MCF 10A (cell line): ENCODE measurements around the gene JOSD2. TPM values are rescaled to one million over a fixed set of nuclear protein-coding genes. Genes with fewer than 3 reads are reported as not detected.

Experiments
- BruUV-seq: library from RNA; stranded (reverse); fragments of 400-500 nt; replicated peaks from 2 replicates; lab custom pipeline; 2021; lab: Mats Ljungman, UMichigan
- CTCF ChIA-PET: fragments of 300-600 bp; sonication (Branson Sonifier 250); formaldehyde crosslinking; extraction: SDS; loops from one replicate; lab custom pipeline; 2021; ENCODE audit warnings: antibody characterized with exemption, inconsistent platforms; lab: Yijun Ruan, JAX
- POLR2A ChIA-PET: fragments of 300-600, 350-650 bp; sonication (Branson Sonifier 250); formaldehyde crosslinking; extraction: SDS; loops from one replicate; lab custom pipeline; 2020; ENCODE audit warnings: antibody characterized with exemption, inconsistent platforms; lab: Yijun Ruan, JAX
- DNase-seq: peaks from one replicate; pipeline ENCODE4 v3.0.0-alpha.2; 2018; ENCODE audit not compliant: unreplicated experiment
- H3K27ac Mint-ChIP-seq: one replicate; pipeline ENCODE4 v1.8.0; 2022; ENCODE audit warnings: mild to moderate bottlenecking, low read depth, mixed read lengths; ENCODE audit not compliant: unreplicated experiment
- H3K27me3 Mint-ChIP-seq: one replicate; pipeline ENCODE4 v1.8.0; 2022; ENCODE audit warnings: mixed read lengths; ENCODE audit not compliant: insufficient read depth, unreplicated experiment
- H3K36me3 Mint-ChIP-seq: one replicate; pipeline ENCODE4 v1.8.0; 2022; ENCODE audit warnings: mild to moderate bottlenecking, moderate library complexity, mixed read lengths; ENCODE audit not compliant: insufficient read depth, unreplicated experiment
- H3K4me1 Mint-ChIP-seq: one replicate; pipeline ENCODE4 v1.8.0; 2022; ENCODE audit warnings: mixed read lengths; ENCODE audit not compliant: insufficient read depth, unreplicated experiment
- H3K4me3 Mint-ChIP-seq: one replicate; pipeline ENCODE4 v1.8.0; 2022; ENCODE audit warnings: mild to moderate bottlenecking, moderate library complexity, mixed read lengths; ENCODE audit not compliant: unreplicated experiment
- H3K9me3 Mint-ChIP-seq: one replicate; pipeline ENCODE4 v1.8.0; 2022; ENCODE audit warnings: mixed read lengths; ENCODE audit not compliant: unreplicated experiment
- intact Hi-C: fragments of 100-400 bp; cut with micrococcal nuclease; formaldehyde crosslinking; loops from 2 replicates; pipeline ENCODE4 v1.14.1; 2022
- total RNA-seq: library from RNA; stranded (reverse); gene quantifications from 2 replicates; pipeline ENCODE4 v1.2.3, GENCODE V29; 2022
- TF ChIP-seq, protein P1 (sequence below): fragments of 200-600 bp; IDR thresholded peaks from one replicate; pipeline ENCODE4 v1.8.0; 2022; ENCODE audit warnings: antibody characterized with exemption, mild to moderate bottlenecking; ENCODE audit not compliant: unreplicated experiment

The JOSD2 gene
- total RNA-seq, 1 experiment from 2014 or later = 65.8 TPM

DNA sequence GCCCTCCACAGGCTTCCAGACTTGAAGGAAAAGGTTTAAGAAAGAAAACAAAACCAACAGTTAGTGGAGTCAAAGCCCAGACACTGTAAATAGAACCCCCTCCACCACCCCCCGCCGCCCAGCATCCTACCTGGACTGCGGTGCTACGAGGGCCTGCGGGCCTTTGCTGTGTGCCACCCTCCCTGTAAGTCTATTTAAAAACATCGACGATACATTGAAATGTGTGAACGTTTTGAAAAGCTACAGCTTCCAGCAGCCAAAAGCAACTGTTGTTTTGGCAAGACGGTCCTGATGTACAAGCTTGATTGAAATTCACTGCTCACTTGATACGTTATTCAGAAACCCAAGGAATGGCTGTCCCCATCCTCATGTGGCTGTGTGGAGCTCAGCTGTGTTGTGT, 28.1 kb downstream of the JOSD2 start:
- Mint-ChIP-seq H3K27me3 (peaks cover 8% of the 10 kb centered on the region), H3K27ac (no peak overlapping the region), H3K36me3 (peaks cover 34% of the 10 kb centered on the region), H3K9me3 (no peaks in the 10 kb centered on the region), H3K4me3 (no peak overlapping the region), H3K4me1 (no peaks in the 10 kb centered on the region)
- no peak for DNase-seq
- ChIA-PET POLR2A (no interaction called here), CTCF (interaction anchor here (0.6 kb wide), 1 partner anchor 117 kb away, joined by 3 read pairs; no protein-coding TSS in a partner anchor)
- TSS peak; percentile 63 for BruUV-seq
- intact Hi-C loops = no loop called here
- TF ChIP-seq, protein P1, sequence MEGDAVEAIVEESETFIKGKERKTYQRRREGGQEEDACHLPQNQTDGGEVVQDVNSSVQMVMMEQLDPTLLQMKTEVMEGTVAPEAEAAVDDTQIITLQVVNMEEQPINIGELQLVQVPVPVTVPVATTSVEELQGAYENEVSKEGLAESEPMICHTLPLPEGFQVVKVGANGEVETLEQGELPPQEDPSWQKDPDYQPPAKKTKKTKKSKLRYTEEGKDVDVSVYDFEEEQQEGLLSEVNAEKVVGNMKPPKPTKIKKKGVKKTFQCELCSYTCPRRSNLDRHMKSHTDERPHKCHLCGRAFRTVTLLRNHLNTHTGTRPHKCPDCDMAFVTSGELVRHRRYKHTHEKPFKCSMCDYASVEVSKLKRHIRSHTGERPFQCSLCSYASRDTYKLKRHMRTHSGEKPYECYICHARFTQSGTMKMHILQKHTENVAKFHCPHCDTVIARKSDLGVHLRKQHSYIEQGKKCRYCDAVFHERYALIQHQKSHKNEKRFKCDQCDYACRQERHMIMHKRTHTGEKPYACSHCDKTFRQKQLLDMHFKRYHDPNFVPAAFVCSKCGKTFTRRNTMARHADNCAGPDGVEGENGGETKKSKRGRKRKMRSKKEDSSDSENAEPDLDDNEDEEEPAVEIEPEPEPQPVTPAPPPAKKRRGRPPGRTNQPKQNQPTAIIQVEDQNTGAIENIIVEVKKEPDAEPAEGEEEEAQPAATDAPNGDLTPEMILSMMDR = no peak

DNA sequence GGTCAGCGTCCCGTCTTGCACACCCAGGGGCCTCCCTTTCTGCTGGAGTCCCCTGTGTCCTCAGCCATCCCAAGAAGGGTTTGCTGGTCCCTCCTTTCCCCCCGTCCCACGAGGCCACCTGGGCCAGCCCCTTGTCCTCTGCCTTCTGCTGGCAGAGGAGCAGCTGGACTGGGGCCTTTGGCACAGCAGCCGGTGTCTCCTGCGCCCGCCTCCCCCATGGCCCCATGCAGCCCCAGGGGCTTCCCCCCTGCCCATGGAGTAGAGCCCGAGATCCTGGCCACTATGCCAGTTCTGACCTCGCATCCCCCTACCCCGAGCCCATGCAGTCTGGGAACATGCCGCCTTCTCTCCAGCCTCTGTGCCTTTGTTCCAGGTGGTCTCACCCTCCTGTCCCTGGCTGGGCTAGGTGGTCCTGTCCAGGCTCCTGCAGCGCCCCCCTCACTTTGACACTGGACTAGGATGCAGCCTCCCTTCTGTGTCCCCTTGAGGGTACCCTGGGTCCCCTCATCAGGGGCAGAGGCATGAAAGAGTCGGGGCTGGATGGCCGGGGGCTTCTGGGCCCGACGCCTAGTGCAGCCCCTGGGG, 28.6 kb downstream of the JOSD2 start:
- TF ChIP-seq, protein P1 = no peak
- ChIA-PET CTCF (no interaction called here), POLR2A (no interaction called here)
- no peak overlapping the region for H3K4me3 Mint-ChIP-seq
- peaks cover 4% of the 10 kb centered on the region for H3K4me1 Mint-ChIP-seq
- peaks cover 34% of the 10 kb centered on the region for H3K36me3 Mint-ChIP-seq
- no TSS peak for BruUV-seq
- H3K9me3 Mint-ChIP-seq = no peaks in the 10 kb centered on the region
- no peak overlapping the region for H3K27ac Mint-ChIP-seq
- no peak for DNase-seq
- peaks cover 3% of the 10 kb centered on the region for H3K27me3 Mint-ChIP-seq
- intact Hi-C loops = no loop called here

DNA sequence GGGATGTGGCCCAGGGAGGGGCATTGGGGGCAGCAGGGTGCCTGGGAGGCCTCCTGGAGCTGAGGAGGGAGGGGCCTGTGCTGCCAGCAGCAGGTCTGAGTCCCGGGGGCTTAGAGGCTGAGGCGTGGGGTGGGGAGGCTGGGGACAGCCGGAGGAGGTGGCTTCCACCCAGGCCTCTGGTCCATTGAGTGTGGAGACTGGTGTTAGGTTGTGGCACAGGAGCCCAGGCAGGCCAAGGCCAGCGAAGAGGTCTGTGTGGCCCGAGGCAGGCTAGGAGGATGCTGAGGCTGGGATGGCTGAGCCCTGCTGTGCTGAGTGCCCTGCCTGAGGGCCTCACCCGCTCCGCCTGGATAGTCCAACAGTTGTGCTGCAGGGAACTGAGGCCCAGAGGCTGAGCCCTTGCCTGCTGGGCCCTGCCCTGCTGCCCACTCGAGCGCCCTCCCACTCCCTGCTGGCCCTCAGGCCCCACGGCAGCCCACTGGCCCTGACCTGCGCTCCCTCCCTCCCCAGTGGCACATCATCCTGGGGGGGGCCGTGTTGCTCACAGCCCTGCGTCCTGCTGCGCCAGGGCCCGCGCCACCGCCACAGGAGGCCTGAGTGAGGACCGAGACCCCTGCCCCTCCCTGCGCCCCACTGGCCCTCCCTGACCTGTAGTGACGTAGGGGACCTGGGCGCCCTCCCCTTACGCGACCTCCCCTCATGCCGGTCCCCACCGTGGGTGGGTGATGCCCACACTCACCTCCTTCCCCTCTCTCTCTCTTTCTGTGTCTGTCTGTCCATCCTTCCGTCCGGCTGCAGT, 29.4 kb downstream of the JOSD2 start:
- H3K36me3 Mint-ChIP-seq = peaks cover 39% of the 10 kb centered on the region
- BruUV-seq = no TSS peak

More for the DNA sequence above, 29.4 kb downstream of the JOSD2 start:
- H3K9me3 Mint-ChIP-seq = no peaks in the 10 kb centered on the region
- H3K27ac Mint-ChIP-seq = peak overlapping the region; percentile 80
- TF ChIP-seq, protein P1 = no peak
- intact Hi-C loops = no loop called here
- H3K4me1 Mint-ChIP-seq = peaks cover 7% of the 10 kb centered on the region
- H3K4me3 Mint-ChIP-seq = no peak overlapping the region
- H3K27me3 Mint-ChIP-seq = no peaks in the 10 kb centered on the region
- CTCF ChIA-PET = no interaction called here
- POLR2A ChIA-PET = no interaction called here
- no peak for DNase-seq
